Measurements from ENCODE around the gene PRDM15.

The PRDM15 gene

GRCh38 chr21:41869771-41870170 is 9.4 kb downstream of the PRDM15 start:
- Histone ChIP-seq H3K27me3 (ENCODE audit: control insufficient read depth, insufficient read depth, low read length) (no peaks in the 10 kb centered on the region), H3K9ac (ENCODE audit: low read depth, low read length) (no peak overlapping the region), H3K4me2 (ENCODE audit: low read length) (no peak overlapping the region), H3K36me3 (ENCODE audit: insufficient read depth, low read length) (peaks cover 4% of the 10 kb centered on the region), H3K4me3 (ENCODE audit: low read length) (no peak overlapping the region), H3K4me1 (ENCODE audit: control insufficient read depth, insufficient read depth, low read length) (no peaks in the 10 kb centered on the region), H3K9me3 (replicated peaks; ENCODE audit: low read length) (no peaks in the 10 kb centered on the region)

GRCh38 chr21:41868062-41868710 is 11.0 kb downstream of the PRDM15 start:
- Histone ChIP-seq H3K4me3 (ENCODE audit: low read length) (no peak overlapping the region), H3K4me1 (ENCODE audit: control insufficient read depth, insufficient read depth, low read length) (peaks cover 5% of the 10 kb centered on the region), H3K27me3 (ENCODE audit: control insufficient read depth, insufficient read depth, low read length) (no peaks in the 10 kb centered on the region), H3K9ac (ENCODE audit: low read depth, low read length) (no peak overlapping the region), H3K4me2 (ENCODE audit: low read length) (no peak overlapping the region), H3K36me3 (ENCODE audit: insufficient read depth, low read length) (peaks cover 1% of the 10 kb centered on the region), H3K9me3 (replicated peaks; ENCODE audit: low read length) (no peaks in the 10 kb centered on the region)

GRCh38 chr21:41867313-41867712 is 11.8 kb downstream of the PRDM15 start:
- no peak overlapping the region for H3K4me2 ChIP-seq (ENCODE audit: low read length)
- H3K27me3 ChIP-seq (ENCODE audit: control insufficient read depth, insufficient read depth, low read length), result no peaks in the 10 kb centered on the region
- H3K36me3 ChIP-seq (ENCODE audit: insufficient read depth, low read length), result no peaks in the 10 kb centered on the region
- H3K4me3 ChIP-seq (ENCODE audit: low read length), result no peak overlapping the region
- peaks cover 13% of the 10 kb centered on the region for H3K4me1 ChIP-seq (ENCODE audit: control insufficient read depth, insufficient read depth, low read length)
- no peaks in the 10 kb centered on the region for H3K9me3 ChIP-seq (replicated peaks; ENCODE audit: low read length)
- no peak overlapping the region for H3K9ac ChIP-seq (ENCODE audit: low read depth, low read length)

- no peaks in the 10 kb centered on the region for H3K36me3 ChIP-seq (ENCODE audit: insufficient read depth, low read length)
- H3K4me1 ChIP-seq (ENCODE audit: control insufficient read depth, insufficient read depth, low read length), result peaks cover 13% of the 10 kb centered on the region
- H3K4me3 ChIP-seq (ENCODE audit: low read length), result no peak overlapping the region
- H3K4me2 ChIP-seq (ENCODE audit: low read length), result no peak overlapping the region
- H3K9me3 ChIP-seq (replicated peaks; ENCODE audit: low read length), result no peaks in the 10 kb centered on the region
- H3K9ac ChIP-seq (ENCODE audit: low read depth, low read length), result no peak overlapping the region
- H3K27me3 ChIP-seq (ENCODE audit: control insufficient read depth, insufficient read depth, low read length), result no peaks in the 10 kb centered on the region
Observed at GRCh38 chr21:41866274-41866809, 12.8 kb downstream of the PRDM15 start.

- H3K4me3 ChIP-seq (ENCODE audit: low read length), result no peak overlapping the region
- no peaks in the 10 kb centered on the region for H3K9me3 ChIP-seq (replicated peaks; ENCODE audit: low read length)
- no peaks in the 10 kb centered on the region for H3K36me3 ChIP-seq (ENCODE audit: insufficient read depth, low read length)
- no peaks in the 10 kb centered on the region for H3K27me3 ChIP-seq (ENCODE audit: control insufficient read depth, insufficient read depth, low read length)
- no peak overlapping the region for H3K4me2 ChIP-seq (ENCODE audit: low read length)
- H3K9ac ChIP-seq (ENCODE audit: low read depth, low read length), result no peak overlapping the region
- peaks cover 13% of the 10 kb centered on the region for H3K4me1 ChIP-seq (ENCODE audit: control insufficient read depth, insufficient read depth, low read length)
Observed at GRCh38 chr21:41865002-41865777, 14.0 kb downstream of the PRDM15 start.

- no peak overlapping the region for H3K4me3 ChIP-seq (ENCODE audit: low read length)
- H3K4me1 ChIP-seq (ENCODE audit: control insufficient read depth, insufficient read depth, low read length), result peaks cover 13% of the 10 kb centered on the region
- peaks cover under 1% of the 10 kb centered on the region for H3K36me3 ChIP-seq (ENCODE audit: insufficient read depth, low read length)
- no peak overlapping the region for H3K4me2 ChIP-seq (ENCODE audit: low read length)
- no peaks in the 10 kb centered on the region for H3K27me3 ChIP-seq (ENCODE audit: control insufficient read depth, insufficient read depth, low read length)
- H3K9me3 ChIP-seq (replicated peaks; ENCODE audit: low read length), result no peaks in the 10 kb centered on the region
- H3K9ac ChIP-seq (ENCODE audit: low read depth, low read length), result no peak overlapping the region
Observed at GRCh38 chr21:41864311-41865001, 14.7 kb downstream of the PRDM15 start.

- Histone ChIP-seq H3K4me1 (ENCODE audit: control insufficient read depth, insufficient read depth, low read length) (peaks cover 13% of the 10 kb centered on the region), H3K9ac (ENCODE audit: low read depth, low read length) (no peak overlapping the region), H3K9me3 (replicated peaks; ENCODE audit: low read length) (no peaks in the 10 kb centered on the region), H3K4me2 (ENCODE audit: low read length) (peak overlapping the region; percentile 28), H3K27me3 (ENCODE audit: control insufficient read depth, insufficient read depth, low read length) (no peaks in the 10 kb centered on the region), H3K36me3 (ENCODE audit: insufficient read depth, low read length) (peaks cover 8% of the 10 kb centered on the region), H3K4me3 (ENCODE audit: low read length) (no peak overlapping the region)
Observed at GRCh38 chr21:41863439-41863740, 15.8 kb downstream of the PRDM15 start.

GRCh38 chr21:41861987-41862386 is 17.2 kb downstream of the PRDM15 start:
- H3K4me3 ChIP-seq (ENCODE audit: low read length), result no peak overlapping the region
- no peaks in the 10 kb centered on the region for H3K9me3 ChIP-seq (replicated peaks; ENCODE audit: low read length)
- no peak overlapping the region for H3K4me2 ChIP-seq (ENCODE audit: low read length)
- H3K9ac ChIP-seq (ENCODE audit: low read depth, low read length), result no peak overlapping the region
- H3K27me3 ChIP-seq (ENCODE audit: control insufficient read depth, insufficient read depth, low read length), result no peaks in the 10 kb centered on the region
- H3K36me3 ChIP-seq (ENCODE audit: insufficient read depth, low read length), result peaks cover 16% of the 10 kb centered on the region
- peaks cover 13% of the 10 kb centered on the region for H3K4me1 ChIP-seq (ENCODE audit: control insufficient read depth, insufficient read depth, low read length)

GRCh38 chr21:41861255-41861654 is 17.9 kb downstream of the PRDM15 start:
- Histone ChIP-seq H3K9ac (ENCODE audit: low read depth, low read length) (no peak overlapping the region), H3K4me2 (ENCODE audit: low read length) (no peak overlapping the region), H3K4me1 (ENCODE audit: control insufficient read depth, insufficient read depth, low read length) (peaks cover 13% of the 10 kb centered on the region), H3K4me3 (ENCODE audit: low read length) (no peak overlapping the region), H3K9me3 (replicated peaks; ENCODE audit: low read length) (no peaks in the 10 kb centered on the region), H3K36me3 (ENCODE audit: insufficient read depth, low read length) (peaks cover 23% of the 10 kb centered on the region), H3K27me3 (ENCODE audit: control insufficient read depth, insufficient read depth, low read length) (no peaks in the 10 kb centered on the region)

- no peak overlapping the region for H3K4me3 ChIP-seq (ENCODE audit: low read length)
- H3K36me3 ChIP-seq (ENCODE audit: insufficient read depth, low read length), result peaks cover 28% of the 10 kb centered on the region
- no peak overlapping the region for H3K4me2 ChIP-seq (ENCODE audit: low read length)
- H3K27me3 ChIP-seq (ENCODE audit: control insufficient read depth, insufficient read depth, low read length), result no peaks in the 10 kb centered on the region
- peaks cover 13% of the 10 kb centered on the region for H3K4me1 ChIP-seq (ENCODE audit: control insufficient read depth, insufficient read depth, low read length)
- H3K9ac ChIP-seq (ENCODE audit: low read depth, low read length), result no peak overlapping the region
- H3K9me3 ChIP-seq (replicated peaks; ENCODE audit: low read length), result no peaks in the 10 kb centered on the region
Observed at GRCh38 chr21:41859297-41859980, 19.7 kb downstream of the PRDM15 start.
